Measurements from ENCODE around the gene CXCL8.

DNA sequence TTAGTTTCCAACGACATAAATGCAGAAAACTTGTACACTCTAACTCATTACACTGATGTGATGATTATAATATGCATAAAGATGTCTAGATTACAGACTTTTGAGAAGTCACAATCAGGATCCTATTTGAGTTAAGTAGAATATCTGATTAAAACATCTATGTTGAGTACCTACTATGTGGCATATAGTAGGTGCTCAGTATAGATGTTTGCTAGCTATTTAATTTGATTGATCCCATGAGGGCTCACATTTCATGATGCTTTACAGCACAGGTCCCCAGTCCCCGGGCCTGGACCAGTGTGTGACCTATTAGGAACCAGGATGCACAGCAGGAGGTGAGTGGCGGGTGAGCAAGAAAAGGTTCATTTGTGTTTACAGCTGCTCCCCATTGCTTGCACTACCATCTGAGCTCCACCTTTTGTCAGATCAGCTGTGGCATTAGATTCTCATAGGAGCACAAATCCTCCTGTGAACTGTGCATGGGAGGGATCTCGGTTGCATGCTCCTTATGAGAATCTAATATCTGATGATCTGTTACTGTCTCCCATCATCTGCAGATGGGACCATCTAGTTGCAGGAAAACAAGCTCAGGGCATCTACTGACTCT, 33.0 kb upstream of the CXCL8 start:
- no peak for TF ChIP-seq JUN (IDR thresholded peaks at IDR 0.05; ENCODE audit: borderline replicate concordance, insufficient read depth, insufficient read length, low read depth)
- TF ChIP-seq POLR2A (IDR thresholded peaks at IDR 0.05; ENCODE audit: low read depth, low read length): no peak
- TF ChIP-seq, protein P1, sequence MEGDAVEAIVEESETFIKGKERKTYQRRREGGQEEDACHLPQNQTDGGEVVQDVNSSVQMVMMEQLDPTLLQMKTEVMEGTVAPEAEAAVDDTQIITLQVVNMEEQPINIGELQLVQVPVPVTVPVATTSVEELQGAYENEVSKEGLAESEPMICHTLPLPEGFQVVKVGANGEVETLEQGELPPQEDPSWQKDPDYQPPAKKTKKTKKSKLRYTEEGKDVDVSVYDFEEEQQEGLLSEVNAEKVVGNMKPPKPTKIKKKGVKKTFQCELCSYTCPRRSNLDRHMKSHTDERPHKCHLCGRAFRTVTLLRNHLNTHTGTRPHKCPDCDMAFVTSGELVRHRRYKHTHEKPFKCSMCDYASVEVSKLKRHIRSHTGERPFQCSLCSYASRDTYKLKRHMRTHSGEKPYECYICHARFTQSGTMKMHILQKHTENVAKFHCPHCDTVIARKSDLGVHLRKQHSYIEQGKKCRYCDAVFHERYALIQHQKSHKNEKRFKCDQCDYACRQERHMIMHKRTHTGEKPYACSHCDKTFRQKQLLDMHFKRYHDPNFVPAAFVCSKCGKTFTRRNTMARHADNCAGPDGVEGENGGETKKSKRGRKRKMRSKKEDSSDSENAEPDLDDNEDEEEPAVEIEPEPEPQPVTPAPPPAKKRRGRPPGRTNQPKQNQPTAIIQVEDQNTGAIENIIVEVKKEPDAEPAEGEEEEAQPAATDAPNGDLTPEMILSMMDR (IDR thresholded peaks at IDR 0.05; ENCODE audit: extremely low read depth in 1 of 2, insufficient read depth in 1 of 2, low read depth in 1 of 2, low read length in 2 of 2): no peak
- no peak for TF ChIP-seq POLR2AphosphoS5 (IDR thresholded peaks at IDR 0.05; ENCODE audit: insufficient read depth, low read depth, low read length)
- no peak for TF ChIP-seq EZH2 (IDR thresholded peaks at IDR 0.05; ENCODE audit: borderline replicate concordance, low read depth, low read length, severe bottlenecking)
- no peak for TF ChIP-seq MYC (IDR thresholded peaks at IDR 0.05; ENCODE audit: low read depth, low read length)
- TF ChIP-seq, protein P2, sequence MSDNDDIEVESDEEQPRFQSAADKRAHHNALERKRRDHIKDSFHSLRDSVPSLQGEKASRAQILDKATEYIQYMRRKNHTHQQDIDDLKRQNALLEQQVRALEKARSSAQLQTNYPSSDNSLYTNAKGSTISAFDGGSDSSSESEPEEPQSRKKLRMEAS (IDR thresholded peaks at IDR 0.05; ENCODE audit: insufficient read depth, insufficient read length): no peak
